PC-3 (cell line): ENCODE data around the gene ATP8A1.

Experiments
- EZH2 ChIP-seq: fragments of 300-600 bp; sonication (generic); IDR thresholded peaks from one replicate; pipeline ENCODE4 v1.6.1; 2017; ENCODE audit warnings: antibody characterized with exemption, mild to moderate bottlenecking, low read length; ENCODE audit not compliant: unreplicated experiment
- TF ChIP-seq, protein P1 (sequence below): fragments of 300-600 bp; sonication (generic); conservative IDR thresholded peaks from 2 replicates; pipeline ENCODE4 v1.5.1; 2017; ENCODE audit warnings: antibody characterized with exemption, low read depth, mild to moderate bottlenecking, low read length

DNA sequence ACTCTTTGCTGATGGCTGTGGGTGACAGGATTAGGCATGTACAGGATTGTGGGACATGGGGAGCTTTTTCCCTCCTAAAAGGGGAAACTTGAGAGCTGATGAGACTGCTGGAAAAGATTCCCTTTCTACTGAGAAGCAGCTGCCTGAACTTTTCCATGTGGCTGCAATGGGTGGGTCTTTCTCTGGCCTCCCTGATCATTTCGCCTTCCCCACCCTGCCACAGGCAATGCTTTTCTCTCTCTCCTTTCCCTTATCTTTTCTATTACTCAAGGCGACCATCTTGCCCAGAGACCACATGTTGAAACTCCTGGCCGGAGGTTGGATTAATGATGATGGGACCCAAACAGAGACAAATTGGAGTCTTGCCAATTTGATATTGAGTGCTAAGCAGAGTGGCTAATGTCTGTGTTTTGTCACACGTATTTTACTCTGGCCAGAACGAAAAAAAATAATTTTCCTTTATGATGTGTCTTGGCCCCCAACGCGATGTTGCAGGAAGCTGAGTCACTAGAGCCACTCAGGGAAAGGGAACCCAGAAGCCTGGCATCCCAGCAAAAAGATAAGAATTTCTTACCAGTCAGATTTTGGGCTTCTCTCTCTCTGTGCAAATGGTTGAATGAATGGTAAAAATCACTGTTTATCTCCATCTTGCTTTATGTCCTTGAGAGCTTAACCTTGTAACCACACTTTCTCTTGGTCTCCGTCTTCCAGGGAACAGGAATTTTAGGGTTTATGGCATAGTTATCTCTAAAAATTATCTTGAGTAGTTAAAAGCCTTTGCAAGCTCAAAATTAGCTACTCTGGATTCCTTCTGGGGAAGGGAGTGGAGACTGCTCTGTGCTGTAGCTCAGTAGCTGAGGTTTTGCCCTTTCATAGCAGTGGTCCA is 19.4 kb upstream of the ATP8A1 start:
- TF ChIP-seq, protein P1, sequence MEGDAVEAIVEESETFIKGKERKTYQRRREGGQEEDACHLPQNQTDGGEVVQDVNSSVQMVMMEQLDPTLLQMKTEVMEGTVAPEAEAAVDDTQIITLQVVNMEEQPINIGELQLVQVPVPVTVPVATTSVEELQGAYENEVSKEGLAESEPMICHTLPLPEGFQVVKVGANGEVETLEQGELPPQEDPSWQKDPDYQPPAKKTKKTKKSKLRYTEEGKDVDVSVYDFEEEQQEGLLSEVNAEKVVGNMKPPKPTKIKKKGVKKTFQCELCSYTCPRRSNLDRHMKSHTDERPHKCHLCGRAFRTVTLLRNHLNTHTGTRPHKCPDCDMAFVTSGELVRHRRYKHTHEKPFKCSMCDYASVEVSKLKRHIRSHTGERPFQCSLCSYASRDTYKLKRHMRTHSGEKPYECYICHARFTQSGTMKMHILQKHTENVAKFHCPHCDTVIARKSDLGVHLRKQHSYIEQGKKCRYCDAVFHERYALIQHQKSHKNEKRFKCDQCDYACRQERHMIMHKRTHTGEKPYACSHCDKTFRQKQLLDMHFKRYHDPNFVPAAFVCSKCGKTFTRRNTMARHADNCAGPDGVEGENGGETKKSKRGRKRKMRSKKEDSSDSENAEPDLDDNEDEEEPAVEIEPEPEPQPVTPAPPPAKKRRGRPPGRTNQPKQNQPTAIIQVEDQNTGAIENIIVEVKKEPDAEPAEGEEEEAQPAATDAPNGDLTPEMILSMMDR = no peak
- no peak for TF ChIP-seq EZH2
